HG03196 (cell line): ENCODE results near the gene AFF4.
"Not testable (repeated sequence)": the region's sequence is repeated elsewhere in the genome, so short reads cannot be mapped to it uniquely, and the experiment has no call there.

Experiments
- ATAC-seq: cut with Tn5 transposase; IDR thresholded peaks from one replicate; pipeline ENCODE4 v1.9.1; 2021; ENCODE audit not compliant: unreplicated experiment

The AFF4 gene

DNA sequence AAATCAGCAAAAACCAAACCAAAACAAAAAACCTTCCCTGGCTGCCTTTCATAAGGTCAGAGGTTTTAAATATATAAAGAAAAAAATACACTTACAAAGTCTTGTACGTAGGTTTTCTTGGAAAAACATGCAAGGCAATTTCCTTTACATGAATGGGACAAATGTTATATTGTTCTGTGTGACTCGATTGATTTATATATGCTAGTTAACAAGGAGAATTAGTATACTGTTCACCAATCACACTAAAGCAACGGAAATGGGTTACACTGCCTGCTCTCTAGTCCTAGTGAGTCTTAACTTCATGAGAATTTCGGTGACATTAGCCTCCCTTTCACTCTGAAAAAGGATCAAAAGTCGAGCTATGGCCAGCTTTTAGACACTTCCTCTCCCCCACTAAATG lies 102.7 kb downstream of the AFF4 start:
- ATAC-seq, result no peak

DNA sequence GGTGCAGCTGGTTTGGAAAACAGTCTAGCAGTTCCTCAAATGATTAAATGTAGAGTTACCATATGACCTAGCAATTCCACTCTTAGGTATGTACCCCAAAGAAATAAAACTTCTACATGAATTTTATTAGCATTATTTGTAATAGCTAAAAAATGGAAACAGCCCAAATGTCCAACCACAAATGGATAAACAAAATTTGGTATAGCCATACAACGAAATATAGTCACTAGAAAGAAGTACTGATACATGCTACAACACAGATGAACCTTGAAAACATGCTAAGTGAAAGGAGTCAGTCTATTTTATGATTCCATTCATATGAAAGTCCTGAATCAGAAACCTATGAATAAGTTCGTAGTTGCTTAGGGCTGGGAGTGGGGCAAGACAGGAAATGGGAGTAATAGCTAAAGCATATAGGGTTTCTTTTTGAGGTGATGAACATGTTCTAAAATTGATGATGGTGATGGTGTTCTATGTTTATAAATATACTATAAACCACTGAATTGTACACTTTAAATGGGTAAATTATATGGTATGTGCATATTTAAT lies 103.5 kb downstream of the AFF4 start:
- ATAC-seq, result no peak

DNA sequence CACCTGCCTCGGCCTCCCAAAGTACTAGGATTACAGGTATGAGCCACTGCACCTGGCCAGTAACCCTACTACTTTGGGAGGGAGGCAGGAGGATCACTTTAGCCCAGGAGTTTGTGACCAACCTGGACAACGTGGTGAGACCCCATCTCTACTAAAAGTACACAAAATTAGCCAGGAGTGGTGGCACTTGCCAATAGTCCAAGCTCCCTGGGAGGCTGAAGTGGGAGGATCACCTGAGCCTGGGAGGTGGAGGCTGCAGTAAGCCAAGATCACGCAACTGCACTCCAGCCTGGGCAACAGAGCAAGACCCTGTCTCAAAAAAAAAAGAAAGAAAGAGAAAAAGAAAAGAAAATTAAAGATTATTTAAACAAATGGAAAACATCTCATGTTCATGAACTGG lies 107.4 kb downstream of the AFF4 start:
- no peak for ATAC-seq

DNA sequence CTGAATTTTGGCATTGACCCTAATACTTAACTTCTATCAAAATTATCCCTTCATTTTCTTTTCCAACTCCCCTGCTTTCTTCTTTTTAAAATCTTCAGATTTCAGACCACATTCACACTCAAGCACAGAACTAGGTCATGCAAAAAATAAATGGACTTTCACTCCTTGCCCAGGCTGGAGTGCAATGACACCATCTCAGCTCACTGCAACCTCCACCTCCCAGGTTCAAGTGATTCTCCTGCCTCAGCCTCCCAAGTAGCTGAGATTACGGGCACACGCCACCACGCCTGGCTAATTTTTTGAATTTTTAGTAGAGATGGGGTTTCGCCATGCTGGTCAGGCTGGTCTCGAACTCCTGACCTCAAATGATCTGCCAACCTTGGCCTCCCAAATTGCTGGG lies 108.4 kb downstream of the AFF4 start:
- ATAC-seq, result not testable (repeated sequence)

DNA sequence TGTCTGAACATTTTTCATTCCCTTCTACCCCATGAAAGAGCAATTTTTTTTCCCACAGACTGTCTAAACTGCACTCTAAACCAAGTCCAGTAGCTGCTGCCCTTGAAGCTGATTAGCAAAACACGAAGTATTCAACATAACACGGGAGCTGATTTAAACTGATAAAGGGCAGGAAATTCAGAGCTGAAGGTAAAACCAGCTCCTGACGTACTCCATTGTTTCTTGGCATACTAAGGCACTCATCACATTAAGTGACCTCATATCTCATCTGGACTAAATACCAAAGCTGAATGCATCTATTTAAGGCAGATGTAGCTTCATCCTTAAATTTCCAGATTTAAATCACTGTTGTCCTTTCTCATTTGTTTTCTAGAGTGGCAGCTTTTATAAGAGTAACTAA lies 109.1 kb downstream of the AFF4 start:
- ATAC-seq, result no peak

DNA sequence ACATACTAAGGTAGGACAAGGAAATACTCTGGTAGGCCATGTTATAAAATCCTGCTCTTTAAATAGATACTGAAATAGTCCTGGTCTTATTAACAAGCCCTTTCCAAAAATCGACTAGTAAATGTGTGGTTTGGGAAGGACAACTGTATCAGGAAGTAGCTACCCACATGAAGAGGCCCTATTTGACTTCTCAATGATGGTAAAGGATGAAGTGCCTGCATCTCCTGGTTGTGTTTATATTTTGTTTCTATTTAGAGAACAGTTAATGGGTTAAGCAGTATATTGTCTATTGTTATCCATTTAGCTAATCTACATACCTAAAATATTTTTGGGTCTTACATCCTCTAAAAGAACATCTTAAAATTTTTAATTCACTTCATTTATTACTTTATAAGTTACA lies 109.6 kb downstream of the AFF4 start:
- no peak for ATAC-seq

DNA sequence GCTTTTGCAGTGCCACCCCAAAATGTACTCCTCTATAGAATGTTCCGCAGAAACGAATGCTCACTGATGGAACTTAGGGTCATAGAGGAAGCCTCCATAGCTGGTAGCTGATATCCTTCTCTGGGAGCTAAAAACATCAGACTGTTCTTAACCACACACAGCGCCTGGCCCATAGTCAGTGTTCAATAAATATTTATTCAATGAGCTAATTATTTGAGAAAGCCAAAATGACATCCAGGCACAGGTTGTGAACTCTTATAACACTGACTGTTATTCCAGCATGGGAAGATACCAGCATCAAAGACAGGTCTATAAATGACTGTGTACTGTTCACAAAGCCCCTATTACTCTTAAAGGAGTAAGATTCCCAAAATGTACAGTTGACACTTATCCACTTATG lies 110.1 kb downstream of the AFF4 start:
- no peak for ATAC-seq

DNA sequence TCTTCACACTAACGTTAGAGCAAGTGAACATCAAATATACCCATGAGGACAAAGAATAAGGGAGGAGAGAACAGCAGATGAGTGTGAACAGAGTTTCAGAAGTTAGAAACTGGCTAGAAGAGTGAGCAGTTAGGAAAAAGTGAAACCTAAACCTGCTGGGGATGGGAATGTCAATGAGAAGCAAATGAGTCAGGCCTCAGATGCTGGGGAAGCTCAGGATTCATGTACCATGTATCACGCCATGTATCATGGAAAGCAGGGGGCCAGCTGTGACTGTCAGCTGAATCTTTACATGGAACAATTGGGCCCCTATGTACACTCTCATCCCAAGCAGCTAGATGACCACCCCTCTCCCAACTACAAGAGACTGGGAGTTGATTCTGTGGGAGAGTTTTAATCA lies 113.4 kb downstream of the AFF4 start:
- ATAC-seq, result no peak

DNA sequence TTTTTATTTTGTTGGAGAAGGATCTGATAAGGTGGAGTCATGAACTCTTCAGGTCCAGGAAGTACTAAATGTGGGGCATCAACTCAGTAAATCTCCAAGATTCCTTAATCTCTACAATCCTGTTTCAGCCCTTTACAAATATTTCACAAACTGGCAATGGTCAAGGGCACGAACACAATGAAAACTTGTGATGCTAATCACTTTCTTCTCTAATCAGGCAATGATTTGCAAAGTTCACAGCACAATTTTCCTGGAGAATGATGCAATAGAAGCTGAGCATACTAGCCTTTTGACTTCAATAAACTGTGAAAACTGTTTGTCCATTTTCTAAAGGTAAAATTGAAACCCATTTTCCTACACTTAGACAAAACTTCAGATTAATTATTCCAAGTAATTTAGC lies 114.1 kb downstream of the AFF4 start:
- ATAC-seq, result no peak

DNA sequence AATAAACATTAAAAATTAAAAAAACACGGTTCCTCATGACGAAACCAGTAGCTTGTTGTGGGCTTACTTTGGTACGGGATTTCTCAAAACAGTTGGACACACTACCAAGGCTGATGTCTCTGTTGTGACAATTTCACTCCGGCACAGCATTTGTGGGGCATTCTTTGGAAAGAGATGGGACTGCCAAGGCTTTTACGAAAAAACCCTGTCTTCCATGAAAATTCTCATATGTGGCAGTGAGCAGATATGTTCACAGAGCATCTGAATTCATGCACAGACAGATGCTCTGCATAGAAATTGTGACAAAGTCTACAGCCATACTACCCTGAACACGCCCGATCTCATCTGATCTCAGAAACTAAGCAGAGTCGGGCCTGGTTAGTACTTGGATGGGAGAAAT lies 115.2 kb downstream of the AFF4 start:
- ATAC-seq, result no peak

DNA sequence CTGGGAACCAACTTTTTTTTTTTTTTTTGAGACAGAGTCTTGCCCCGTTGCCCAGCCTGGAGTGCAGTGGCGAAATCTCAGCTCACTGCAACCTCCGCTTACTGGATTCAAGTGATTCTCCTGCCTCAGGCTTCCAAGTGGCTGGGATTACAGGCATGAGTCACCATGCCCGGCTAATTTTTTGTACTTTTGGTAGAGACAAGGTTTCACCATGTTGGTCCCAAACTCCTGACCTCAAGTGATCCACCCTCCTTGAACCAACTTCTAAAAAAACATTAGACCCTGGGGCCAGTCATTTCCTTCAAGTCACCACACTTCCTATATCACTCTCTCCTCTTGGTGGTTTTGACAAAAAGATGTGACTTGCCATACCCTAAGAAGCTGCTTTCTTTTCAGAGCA lies 122.1 kb downstream of the AFF4 start:
- no peak for ATAC-seq

DNA sequence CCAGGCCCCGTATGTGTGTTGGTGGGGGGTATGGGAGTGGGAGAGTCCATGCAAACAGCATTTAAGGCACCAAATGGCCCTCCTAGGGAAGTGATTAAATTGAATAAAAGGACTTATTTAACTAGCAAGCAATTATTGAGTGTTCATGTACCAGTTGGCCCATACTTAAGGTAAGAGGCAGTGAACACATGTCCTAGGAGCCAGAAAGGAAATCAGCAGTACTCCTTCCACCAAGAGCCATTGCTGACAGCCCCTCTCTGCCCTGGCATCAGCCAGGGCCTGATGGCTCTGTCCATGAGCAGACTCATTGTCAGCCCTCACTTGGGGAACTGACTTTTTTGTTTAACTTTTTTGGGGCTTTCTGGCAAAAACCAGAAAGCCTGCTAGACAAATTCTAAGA lies 122.5 kb downstream of the AFF4 start:
- no peak for ATAC-seq

DNA sequence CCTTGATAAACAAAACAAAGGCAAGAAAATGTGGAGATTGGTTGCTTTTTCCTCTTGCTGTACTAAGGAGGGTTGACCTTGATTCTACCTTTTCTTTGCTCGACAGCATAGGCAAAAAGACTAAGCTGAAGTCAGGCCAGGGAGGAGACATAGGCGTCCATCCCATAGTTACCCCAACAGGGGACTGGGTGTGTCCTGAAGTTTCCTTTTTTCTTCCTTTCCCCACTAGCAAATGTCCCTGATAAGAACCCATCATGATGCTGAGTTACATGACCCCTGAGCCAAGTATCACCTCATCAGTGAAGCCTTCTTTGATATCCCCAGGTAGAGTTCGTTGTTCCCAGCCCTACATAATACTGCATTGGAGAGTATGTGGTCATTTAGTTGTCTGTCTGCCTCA lies 123.1 kb downstream of the AFF4 start:
- ATAC-seq, result no peak

DNA sequence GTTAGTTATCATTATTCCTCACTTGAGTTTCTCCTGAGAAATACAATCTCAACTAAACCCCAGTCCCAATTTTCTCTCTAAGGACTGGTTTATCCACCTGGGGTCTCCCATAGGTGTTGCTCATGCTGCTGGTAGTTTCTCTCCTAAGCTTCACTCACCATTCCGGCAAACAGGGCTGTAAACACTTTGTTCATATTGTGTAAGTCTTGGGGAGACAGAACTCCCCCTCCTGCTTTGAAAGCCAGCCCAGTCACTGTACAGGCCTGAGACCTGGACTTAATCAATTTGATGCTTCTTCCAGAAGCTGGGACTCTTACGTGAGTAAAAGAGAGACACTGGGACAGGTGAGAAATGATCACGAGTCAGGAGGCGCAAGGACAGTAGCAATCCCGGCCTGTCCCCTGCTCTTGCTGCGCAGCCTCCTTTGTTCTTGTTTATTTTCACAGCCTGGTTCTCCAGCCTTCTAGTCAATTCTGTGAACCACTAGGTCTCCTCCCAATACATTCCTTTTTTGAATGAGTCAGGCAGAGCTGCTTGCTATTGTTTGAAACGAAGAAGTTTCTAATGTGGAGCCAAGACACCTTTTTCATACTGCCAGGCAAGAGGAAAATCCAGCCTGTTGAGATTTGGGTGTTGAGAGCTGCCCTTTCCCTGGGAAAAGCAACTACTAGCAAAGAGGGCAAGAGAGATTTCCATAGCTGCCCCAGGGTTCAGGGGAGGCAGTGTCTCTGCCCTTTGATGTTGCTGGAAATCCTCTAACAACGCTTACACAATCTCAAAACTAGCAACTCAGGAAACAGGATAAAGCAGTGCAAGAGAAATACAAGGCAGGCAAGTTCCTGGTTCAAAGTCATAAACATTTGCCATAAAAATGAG lies 123.8 kb downstream of the AFF4 start:
- no peak for ATAC-seq

DNA sequence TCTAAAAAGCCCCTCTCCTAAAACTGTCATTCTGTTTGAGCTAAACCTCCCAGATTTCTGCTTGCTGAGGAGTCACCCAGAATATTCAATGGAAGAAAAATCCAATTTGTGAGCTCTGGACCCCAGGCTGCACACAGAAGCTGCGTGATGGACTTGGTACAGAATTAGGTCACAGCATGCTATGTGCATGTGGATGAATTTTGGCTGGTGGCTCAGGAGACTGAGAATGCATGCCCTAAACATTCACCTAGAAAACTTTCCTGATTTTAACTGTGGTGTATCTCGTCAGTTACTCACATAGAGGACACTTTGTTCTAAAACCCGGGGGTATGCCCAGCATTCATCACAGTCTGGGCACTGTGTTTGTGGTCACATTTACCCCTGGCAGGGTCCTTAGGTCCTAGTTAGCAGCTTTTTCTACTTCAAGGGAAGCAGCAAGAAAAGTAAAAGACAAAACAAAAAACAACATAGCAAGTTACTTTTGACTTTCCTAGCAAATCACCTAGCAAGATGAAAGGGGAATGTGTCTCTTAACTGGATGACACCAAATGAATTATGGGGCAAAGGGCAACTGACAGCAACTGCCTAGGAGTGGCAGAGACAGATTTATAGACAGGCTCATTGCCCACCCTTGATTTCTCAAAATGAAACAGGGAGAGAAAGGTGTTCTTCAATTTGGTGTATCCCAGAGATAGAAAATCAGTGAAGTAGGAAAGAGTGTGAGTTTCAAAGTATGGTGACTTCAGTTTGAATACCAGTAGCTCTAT lies 124.7 kb downstream of the AFF4 start:
- no peak for ATAC-seq

DNA sequence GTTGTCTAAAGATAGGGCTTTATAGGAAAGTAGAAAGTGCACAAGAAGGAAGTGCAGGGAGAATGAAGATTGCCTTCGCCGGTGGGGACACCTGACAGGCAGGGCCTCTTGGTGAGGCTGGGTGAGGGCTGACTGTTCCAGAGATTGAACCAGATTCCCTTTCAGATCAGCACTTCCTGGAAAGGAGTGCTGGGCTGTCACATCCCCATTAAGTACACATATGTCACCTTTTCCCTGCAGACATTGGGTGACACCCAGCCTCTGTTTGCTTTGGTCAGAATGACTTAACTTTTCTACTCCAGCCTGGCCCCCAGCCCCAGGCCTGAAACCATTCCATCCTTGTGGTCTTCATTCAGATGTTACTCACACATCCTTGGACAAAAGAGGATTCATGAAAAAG lies 125.6 kb downstream of the AFF4 start:
- no peak for ATAC-seq

DNA sequence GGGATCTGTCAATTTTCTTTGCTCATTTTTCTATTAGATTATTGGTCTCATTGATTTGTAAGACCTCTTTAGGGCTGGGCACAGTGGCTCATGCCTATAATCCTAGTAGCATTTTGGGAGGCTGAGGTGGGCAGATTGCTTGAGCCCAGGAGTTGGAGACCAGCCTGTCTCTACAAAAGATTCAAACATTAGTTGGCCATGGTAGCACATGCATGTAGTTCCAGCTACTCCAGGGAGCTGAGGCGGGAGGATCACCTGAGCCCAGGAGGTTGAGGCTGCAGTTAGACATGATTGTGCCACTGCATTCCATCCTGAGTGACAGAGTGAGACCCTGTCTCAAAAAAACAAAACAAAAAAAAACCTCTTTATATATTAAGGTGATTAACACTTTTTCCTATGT lies 126.6 kb downstream of the AFF4 start:
- no peak for ATAC-seq

DNA sequence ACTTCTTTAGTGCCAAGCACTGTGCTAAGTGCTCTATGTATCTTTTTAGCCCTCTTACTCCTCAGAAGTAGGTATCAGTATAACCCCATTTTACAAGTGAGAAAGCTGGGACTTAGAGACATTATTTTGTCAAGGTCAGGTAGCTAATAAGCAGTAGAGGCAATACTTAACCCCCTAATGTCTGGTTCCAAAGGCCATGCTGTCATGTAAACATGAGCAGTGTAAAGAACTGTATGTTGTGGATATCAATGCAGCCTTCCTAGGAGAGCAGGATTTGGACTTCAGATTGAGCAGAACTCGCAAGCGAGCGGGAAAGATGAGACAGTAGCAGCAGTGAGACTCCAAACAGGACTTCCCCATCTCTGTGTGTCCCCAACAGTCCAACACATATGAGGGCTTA lies 129.4 kb downstream of the AFF4 start:
- ATAC-seq, result no peak

DNA sequence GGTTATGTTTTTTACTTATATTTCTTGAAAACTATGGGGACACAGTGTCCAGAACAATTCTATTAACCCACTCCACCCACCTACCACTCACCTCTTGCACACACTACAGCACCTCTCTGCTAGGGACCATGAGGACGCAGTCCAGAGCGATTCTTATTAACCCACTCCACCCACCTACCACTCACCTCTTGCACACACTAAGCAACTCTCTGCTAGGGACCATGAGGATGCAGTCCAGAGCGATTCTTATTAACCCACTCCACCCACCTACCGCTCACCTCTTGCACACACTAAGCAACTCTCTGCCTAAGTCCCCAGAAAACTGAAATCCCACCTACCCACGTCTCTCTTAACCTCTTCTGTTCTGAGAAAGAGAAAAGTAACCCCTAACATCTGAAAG lies 130.8 kb downstream of the AFF4 start:
- ATAC-seq, result no peak

DNA sequence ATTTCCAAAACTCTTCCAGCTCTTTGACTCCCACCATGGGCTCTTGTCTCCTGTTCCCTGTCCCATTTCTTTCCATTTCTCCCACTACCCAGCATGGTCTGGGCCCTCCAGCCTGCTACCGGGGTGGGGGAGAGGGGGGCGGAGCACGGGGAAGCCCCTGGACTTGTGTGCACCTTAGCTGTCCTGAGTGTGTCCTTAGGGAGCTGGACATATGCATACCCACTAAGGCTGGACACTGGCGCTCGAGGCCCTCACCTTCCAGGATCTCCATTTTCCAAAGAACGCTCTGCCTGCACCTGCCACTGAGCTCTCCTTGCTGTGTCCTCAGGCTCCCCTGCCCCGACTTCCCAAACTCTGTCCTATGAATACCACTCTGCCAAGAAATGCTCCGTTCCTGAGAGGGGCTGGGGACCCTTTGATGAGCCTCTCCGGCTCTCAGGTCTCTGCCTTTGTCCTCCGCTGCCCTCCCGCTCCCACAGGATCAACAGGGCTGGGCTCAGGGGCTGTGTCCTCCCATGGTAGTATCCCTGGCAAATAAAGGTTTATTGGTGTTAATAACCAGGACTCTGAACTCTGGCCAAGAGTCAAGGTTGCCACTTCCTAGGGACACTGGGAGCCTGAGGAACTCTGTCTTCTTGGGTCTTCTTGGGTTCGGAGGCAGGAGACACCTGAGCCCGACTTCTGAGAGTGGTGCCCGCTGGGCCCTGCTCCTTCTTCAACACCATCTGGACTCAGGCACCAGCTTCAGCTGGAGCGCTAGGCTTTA lies 132.2 kb downstream of the AFF4 start:
- no peak for ATAC-seq

DNA sequence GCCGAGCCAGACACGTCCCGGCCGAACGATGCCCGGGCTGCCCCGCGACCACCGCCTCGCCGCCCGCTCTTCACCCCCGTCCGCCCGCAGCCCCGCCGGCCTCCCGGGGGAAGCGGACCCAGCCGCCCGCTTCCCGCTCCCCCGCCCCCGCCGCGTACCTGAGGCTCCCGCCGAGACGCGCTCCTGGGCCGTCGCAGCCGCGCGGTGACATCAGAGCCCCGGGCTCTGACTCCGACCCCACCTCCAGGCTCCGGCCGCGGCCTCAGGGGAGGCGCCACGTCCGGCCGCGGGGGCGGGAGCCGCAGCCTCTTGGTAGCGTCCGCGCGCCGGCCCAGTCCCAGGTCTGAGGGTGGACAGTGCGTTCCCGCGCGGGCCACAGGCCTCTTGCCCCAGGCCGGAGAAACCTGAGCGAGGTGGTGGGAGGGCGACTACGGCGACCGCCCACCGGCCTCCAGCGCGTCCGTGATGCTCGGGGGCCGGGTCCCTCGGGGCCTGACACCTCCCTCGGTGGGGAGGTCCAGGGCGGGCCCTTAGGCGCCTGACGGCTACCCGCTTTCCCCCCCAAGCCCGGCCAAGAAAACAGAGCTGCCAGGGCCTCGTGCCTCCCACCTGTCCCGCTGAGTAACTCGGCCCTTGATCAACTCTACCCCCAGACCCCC lies 132.9 kb downstream of the AFF4 start, which contains the start of gene SHROOM1:
SHROOM1 (minus strand) TSS at position 212 of the 659 bp plus-strand sequence. CDS start 4,507 bp downstream, outside the sequence.
- ATAC-seq, result peak; percentile 60
